Activated T-cell treated with anti-CD3 and anti-CD28 coated beads, Interleukin-2, amount 50 U/mL, for 48 hours (primary cell): ENCODE measurements around the gene IQSEC3.
A peak's percentile ranks its signal among the peaks of the same experiment; 100 is the strongest.
"Not testable (repeated sequence)": the region's sequence is repeated elsewhere in the genome, so short reads cannot be mapped to it uniquely, and the experiment has no call there.

Source experiments
- DNase-seq, 2 experiments: peaks; one replicate each; pipeline ENCODE4 v3.0.0-alpha.2; 2020

Gene IQSEC3

DNA sequence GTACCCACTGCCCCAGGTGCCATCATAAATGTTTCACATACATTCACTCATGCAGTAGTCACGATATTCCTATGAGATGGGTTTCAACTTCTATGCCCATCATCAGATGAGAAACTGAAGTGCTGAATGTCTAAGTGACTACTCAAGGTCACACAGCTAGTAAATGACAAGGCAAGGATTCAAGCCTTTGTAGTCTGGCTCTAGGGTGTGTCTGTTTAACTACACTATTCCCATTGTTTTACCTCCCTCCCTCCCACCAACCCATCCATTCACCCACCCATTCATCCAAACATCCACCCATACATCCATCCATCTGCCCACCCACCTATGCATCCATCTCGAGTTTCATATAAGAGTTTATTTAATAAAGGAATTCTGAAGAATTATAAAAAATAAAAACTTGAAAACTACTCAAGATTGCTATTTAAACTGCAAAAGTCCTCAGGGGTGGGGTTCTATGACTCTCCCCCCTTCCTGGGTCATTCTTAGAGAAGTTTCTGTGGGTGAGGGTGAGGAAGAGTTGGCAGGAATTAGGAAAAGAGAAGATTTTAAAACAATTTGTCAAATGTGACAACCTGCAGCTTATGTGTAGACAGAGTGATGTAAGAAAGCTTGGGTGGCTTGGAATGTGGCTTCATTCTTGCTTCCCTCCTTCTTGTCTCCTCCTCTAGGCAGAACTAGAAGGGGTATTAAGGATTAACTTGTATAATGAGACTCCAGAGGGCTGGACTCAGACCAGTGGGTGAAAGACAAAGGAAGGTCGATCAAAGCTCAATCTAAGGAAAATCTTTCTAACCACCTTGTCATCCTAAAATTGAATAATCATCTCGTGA is 13.4 kb upstream of the IQSEC3 start:
- not testable (repeated sequence) for DNase-seq

DNA sequence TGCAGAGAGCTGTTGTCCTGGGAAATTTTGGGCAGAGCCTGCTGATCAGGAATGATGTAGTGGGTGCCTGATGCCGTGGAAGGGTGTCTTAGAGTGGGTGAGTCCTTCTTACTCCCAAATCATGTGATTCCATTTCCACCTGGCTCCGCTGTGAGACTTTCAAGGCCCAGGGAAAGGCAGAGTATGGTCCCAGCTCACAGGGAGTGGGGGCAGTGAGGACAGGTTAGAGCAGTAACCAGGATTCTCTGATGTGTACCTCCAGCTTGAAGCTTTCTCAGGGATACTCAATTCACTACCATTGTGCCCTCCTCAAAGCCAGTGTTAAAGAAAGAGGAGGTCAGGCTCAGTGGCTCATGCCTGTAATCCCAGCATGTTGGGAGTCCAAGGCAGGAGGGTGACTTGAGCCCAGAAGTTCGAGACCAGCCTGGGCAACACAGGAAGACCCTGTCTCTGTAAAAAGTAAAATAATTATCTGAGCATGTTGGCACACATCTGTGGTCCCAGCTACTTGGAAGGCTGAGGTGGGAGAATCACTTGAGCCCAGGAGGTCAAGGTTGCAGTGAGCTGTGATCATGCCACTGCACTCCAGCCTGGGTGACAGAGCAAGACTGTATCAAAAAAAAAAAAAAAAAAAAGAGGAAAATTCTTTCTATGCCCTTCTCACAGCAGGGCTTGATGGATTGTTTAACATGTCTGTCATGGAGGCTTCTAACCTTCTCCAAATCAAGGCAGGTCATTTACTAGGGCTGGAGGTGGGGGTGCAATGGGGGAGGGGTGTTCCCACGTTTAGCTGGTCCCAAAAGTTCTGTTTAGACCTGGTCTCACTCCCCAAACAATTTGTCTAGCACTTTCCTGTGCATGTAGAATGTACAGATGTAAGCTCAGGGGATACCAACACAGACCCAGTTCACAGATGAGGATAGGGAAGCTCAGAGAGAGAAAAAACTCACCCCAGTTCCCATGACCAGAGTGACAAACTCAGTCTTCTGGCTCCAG is 12.5 kb upstream of the IQSEC3 start:
- no peak for DNase-seq

DNA sequence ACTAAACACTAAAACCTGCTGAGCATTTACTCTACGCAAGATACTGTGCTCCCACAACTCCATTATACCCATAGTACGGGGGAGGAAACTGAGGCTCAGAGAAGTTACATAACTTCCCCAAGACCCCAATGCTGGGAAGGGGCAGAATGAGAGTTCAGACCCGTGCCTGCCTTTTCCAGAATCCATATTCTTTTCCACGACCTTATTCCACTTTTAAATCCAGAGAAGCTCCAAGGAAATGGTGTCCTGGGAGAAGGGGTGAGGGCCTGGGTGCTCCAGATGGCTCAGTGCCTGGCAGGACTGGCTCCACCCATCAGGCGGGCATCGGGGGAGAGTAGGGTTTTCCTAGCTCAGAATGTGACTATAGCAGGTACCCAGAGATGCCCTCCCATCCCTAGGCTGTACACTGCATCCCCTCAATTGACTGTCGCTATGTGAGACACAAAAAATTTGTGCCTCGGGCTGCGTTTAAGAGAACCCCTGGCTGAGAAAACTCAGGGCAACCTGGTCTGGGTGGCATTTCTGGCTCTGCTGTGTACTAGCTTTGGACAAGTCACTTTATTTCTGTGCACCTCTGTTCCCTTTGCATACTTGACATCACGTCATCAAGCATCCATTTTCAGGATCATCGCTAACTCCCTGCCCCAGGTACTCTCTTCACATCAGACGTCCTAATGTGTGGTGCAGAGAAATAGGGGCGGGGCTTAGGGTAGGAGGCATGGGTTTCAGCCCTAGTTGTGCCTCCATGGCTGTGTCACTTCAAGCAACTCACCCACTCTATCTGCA is 11.6 kb upstream of the IQSEC3 start:
- no peak for DNase-seq

DNA sequence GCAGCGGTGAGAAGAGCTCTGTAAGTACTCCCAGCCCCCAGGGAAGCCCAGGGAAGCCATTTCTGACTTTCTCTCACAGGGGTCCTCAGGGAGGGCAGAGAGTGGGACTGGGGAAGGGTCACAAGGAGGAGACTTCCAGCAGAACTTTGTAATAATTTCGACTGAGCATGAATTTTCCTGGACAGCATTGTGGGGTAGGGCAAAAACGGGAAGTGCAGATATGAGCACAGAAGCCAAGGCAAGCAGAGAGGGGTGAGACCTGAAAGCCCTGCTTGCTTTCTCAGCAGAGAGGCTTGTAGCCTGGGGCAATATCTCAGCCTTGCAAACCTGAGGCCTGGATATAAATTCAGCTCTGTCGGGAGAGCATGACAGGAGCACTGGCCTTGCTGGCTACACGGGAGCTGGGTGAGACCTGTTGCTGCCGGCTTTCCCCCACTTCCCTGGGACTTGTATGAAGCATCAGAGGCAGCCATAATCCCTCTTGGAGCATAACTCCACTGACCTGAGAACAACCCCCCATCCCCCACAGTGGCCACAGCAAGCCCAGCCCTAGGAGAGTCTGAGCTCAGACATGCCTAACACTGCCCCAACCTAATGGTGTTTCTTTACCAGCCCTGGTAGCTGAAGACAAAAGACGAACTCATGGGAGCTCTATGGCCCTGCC is 9.8 kb upstream of the IQSEC3 start:
- no peak for DNase-seq

DNA sequence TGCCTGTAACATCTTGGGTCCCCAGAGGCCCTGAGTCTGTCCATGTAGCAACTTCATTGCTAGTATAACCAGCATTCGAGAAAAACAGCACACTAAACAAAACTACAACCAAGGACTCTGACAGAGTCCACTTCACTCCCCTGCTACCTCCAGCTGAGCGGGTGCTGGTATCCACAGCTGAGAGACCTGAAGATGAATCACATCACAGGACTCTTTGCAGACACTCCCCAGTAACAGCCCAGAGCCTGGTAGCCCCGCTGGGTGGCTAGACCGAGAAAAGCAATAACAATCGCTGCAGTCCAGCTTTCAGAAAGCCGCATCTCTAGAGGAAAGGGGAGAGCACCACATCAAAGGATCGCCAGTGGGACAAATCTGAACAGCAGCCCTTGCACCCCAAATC is 9.0 kb upstream of the IQSEC3 start:
- no peak for DNase-seq

DNA sequence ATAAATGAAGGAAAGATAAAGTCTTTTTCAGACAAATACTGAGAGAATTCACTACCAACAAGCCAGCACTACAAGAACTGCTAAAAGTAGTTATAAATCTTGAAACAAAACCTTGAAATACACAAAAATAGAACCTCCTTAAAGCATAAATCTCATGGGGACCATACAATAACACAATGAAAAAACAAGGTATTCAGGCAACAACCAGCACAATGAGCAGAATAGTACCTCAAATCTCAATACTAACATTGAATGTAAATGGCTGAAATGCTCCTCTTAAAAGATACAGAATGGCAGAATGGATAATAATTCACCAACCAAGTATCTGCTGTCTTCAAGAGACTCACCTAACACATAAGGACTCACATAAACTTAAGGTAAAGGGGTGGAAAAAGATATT is 7.7 kb upstream of the IQSEC3 start:
- no peak for DNase-seq

DNA sequence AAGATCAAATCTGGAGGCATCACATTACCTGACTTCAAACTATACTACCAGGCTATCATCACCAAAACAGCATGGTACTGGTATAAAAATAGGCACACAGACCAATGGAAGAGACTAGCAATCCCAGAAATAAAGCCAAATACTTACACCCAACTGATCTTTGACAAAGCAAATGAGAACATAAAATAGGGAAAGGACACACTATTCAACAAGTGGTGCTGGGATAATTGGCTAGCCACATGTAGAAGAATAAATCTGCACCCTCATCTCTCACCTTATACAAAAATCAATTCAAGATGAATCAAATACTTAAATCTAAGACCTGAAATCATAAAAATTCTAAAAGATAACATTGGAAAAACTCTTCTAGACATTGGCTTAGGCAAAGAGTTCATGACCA is 4.7 kb upstream of the IQSEC3 start:
- DNase-seq: not testable (repeated sequence)

DNA sequence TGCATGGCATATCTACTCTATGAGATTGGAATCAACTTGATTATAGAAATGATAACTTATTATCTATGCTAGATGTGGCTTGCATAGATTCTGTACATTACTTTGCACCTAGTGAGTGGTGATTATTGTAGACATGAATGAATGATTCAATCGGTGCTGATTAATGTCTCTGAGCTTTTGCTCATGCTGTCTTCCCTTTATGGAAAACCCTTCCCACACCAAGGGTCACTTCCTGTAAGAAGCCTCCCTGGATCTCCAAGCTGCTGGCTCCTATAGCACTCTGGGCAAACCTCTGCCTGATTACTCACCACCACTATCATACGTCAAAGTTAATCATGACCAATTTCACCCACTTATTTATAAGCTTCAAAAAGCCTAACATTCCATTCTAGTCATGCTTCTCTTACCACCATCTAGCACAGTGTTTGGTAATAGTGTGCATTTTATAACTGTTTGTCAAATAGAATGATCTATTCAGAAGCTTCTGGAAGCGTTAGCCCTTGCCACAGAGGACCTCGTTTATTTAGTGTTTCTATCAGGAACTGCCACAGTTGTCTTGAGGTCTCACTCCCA is 990 bp upstream of the IQSEC3 start:
- not testable (repeated sequence) for DNase-seq

DNA sequence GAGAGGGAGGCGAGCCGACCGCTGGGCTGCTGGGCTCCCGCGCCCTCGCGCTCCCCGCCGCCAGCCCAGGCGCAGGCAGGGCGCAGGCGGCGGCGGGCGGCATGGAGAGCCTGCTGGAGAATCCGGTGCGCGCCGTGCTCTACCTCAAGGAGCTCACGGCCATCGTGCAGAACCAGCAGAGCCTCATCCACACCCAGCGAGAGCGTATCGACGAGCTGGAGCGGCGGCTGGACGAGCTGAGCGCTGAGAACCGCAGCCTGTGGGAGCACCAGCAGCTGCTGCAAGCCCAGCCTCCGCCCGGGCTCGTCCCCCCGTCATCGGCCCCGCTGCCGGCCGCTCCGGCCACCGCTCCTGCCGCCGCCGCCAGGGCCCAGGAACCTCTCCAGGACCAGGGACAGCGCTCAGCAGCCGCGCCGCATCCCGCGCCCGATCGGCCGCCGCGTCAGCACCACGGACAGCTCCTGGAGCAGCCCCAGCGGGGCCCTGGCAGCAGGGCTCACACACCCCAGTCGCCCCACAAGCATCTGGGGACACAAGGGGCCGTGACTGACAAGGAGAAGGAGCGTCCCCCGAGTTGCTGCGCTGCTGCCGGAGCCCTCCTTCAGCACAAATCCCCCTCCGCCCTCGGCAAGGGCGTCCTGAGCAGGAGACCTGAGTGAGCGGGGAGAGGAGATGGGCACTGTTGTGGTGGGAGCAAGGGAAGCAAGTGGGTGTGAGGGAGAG is 376 bp downstream of the IQSEC3 start:
- peak; percentile 44 to 52 for DNase-seq

DNA sequence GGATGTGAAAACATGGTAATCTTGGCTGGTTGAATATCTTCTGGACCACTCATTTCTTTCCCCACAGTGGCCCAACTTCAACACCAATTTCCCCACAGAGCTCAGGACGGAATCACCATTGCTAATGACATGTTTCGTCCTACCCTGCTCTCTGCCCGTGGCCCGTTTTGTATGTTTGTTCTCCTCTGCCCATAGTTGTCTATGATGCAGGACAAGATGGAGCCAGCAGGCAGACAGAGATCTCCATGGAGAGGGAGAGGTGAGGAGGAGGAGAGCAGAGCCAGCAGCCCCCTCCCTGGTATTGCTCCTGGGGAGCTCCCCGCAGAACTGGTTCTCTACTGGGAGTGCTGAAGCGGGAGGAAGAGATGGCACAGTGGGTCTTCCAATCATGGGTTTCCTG is 3.1 kb downstream of the IQSEC3 start:
- DNase-seq: not testable (repeated sequence)

DNA sequence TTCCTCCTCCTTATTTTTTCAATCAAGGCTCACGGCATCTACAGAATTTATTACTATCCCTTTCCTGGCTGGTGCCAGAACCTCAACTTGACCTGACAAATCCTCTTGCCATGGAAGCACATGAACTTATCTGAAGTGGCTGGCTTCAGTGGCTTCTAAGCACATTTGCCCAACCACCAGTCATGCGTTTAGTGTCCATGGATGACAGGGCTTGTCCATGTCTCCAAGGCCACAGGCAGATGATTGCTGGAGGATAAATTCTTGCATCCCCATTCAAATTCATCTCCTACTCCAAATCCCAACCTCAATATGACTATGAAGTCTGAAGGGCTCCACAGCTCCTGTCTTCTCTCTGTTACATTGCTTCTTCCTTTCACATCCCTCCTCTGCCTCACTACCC is 4.0 kb downstream of the IQSEC3 start:
- DNase-seq: not testable (repeated sequence)

DNA sequence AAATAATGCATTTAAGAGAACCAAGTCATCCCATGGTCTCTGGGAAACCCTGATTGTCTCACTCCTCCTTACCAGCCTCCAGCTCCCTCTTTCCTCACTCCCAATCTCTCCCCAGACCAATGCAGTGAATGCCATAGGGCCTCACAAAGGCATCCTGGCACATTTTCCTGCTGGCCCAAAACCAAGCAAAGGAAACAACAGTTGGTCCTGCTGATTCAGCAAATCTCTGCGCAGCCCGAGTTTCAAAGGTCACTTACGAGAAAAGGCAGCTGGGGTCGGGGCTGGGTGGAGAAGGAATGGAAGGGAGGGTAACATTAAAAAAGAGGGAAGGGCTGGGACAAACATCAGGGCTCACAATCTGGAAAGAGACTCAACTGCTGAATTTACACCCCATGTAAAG is 5.5 kb downstream of the IQSEC3 start:
- DNase-seq: not testable (repeated sequence)

DNA sequence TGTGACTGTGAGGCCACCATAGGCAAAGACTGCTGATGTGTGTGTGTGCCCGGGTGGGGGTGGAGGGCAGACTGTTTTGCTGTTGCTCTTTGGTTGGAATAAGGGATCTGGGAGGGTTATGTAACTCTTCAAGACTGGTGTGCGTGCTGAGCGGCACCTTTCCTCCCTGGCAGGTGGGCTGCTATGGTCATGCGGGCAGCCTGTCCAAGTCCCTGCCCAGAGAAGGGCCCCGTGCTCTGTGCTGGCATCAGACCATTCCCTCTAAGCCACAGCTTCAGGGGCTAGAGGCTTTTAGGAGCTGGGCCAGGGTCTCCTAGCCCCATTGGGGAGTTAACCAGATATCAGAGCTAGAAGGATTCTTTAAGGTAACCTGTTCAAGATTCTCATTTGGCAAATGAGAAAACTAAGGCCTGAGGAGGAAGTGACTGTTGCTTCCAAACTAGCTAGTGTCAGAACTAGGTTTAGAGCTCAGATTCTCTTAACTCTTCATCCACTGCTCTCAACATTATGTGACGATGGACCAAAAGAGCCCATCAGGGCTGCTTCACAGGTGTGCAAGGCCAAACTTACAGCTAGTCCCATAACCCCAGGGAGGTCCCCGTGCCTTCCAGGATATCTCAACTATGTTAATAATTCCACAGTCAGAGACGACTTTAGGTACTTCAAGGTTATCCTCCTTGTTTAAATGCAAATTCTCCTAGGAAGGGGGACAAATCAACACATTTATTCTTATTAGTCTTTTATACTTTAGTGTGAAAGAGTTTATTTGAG is 8.0 kb downstream of the IQSEC3 start:
- DNase-seq: not testable (repeated sequence)

DNA sequence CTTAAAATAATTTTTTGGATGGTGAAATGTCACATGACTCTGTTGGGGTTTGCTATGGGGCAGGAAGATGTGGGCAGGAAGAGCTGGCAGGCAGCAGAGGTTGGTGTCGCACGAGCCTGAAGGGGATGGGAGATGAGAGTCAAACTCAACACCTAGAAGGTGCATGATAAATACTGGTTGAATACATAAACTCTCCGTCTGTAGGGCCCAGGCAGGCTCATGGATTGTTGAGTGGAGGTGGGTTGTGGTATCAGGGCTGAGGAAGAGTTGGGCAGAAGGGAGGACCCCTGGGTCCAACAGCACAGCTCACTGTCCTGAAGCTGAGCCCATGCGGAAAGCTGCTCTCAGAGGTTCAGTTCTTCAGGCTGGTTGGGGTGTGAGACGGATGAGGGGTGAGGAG is 9.0 kb downstream of the IQSEC3 start:
- not testable (repeated sequence) for DNase-seq

DNA sequence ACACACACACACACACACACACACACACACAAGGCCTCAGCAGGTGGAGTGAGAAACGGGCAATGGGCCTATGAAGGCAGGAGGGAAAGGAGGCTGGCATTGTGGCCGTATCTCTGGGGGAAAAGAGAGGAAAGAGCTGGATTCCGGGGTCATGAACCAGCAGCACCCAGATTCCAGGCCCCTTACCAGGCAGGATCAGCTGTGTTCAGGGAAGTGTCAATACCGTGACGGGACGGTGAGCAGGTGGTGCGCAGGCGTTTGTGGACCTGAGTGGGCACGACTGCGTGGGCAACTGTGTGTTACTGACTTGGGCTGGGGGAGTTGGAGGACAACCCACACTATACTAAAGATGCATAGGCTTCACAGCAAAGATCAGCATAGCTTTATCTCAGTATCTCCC is 9.5 kb downstream of the IQSEC3 start:
- not testable (repeated sequence) for DNase-seq

DNA sequence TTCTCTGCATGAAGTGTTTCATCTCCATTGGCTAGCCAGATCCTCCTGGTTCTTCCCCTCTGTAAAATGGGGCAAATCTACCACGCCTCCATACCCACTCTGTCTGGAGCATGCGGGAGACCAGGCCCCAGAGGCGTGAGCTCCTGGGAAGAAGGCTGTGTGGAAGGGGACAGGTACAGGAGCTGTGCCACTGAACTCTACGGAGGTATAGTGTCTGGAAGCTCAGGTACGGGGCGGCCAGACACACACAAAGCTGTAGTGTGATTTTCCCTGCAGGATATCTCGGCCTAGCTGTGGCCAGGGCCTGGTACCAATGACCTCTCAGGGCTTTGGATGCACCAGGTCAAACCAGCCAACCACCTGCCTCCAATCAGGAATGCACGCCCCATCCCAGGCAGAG is 10.0 kb downstream of the IQSEC3 start:
- DNase-seq: not testable (repeated sequence)

DNA sequence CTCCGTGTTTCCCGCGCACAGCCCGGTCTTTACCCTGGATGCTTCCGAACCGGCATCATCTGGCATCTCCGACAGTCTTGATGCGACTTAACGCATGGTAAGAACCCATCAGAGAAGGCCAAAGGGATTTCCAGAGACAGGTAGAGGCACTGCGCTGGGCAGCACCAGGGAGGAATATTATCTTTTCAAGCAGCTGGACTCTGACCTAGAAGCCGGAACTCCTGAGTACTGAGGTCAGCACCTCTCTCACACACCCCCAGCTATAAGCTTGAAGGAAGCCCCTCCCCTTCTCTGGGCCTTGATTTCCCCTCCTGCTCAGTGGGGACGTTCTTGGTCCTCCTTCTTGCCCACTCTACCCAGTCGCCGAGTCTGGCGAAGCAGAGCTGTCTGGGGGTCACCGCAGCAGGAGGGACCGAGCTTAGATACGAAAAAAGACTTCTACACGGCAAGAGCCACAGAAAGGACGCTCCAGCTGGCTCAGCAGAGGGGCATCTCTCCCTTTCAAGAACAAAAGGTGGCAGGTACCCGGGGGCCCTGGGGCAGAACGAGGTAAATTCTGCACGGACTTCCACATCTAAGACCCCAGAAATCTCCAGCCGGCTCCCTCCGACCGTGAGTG is 10.6 kb downstream of the IQSEC3 start:
- not testable (repeated sequence) for DNase-seq

DNA sequence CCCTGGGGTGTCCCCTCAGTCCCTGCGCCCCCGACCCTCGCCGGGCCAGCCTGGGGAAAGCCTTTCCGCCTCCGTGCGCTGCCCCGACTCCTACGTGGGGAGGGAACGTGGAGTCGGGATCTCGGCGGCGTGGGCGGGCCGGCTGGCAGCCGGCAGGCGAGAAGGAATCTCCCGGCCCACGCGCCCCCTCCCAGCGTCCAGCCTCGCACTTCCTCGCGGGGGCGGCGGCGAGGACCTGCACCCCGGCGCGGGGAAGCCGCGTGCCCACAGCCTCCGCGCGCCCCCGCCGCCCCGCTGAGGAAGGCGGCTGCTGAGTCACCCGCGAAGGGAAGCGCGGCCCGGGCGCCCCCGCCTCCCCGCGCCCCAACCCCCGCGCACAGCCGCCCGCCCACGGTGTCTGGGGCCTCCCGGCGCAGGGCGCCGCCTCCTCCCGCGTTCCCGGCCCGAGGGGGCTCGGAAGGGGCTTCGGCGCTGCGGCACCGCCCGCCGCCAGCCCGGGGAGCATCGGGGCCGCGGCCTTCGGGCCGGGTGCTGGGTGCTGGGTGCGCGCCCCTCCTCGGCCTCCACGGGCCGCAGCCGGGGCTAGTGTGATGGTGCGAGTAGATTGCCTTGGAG is 11.3 kb downstream of the IQSEC3 start:
- DNase-seq: not testable (repeated sequence)

DNA sequence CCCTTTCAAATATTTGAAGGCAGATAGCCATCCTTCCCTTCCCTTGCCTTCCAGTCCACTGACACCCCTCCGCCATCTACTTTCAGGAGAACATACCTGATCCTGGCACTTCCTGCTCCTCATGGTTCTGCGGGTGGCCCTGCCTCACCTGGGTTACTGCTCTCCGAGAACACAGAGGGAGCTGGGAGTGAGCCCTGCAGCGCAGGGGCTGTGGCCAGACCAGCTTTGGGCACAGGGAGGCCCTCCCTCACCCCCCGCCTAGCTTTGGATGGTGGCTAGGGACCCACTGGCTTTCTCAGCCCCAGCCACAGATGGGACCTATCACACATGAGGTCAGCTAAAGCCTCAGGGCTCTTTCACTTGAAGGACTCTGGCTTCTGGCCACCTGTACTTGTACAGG is 12.4 kb downstream of the IQSEC3 start:
- no peak for DNase-seq
